K562 (cell line): ENCODE data around the gene TMEM144. TPM values are rescaled to one million over a fixed set of nuclear protein-coding genes. Genes with fewer than 3 reads are reported as not detected.
"Not testable (repeated sequence)": the region's sequence is repeated elsewhere in the genome, so short reads cannot be mapped to it uniquely, and the experiment has no call there.

ENCODE experiments used
- ATAC-seq: fragments of 200-7000 bp; cut with Tn5 transposase; 3 replicates; pipeline ENCODE4 v1.9.1; 2020; ENCODE audit warnings: moderate library complexity
- BruUV-seq: library from RNA; stranded (reverse); fragments of 400-500 nt; replicated peaks from 2 replicates; lab custom pipeline; 2021; lab: Mats Ljungman, UMichigan
- CTCF ChIA-PET: fragments of 300-600 bp; formaldehyde crosslinking; extraction: SDS; loops from one replicate; lab custom pipeline; 2021; ENCODE audit warnings: low intra/inter-chr PET ratio; lab: Yijun Ruan, JAX
- POLR2A ChIA-PET: fragments of 300-600, 350-650 bp; sonication (Branson Sonifier 250); formaldehyde crosslinking; extraction: SDS; loops from one replicate; lab custom pipeline; 2021; ENCODE audit warnings: antibody characterized with exemption, inconsistent platforms; lab: Yijun Ruan, JAX
- DNase-seq, 4 experiments: peaks; one replicate each; pipeline versions ENCODE4 v3.0.0 to v3.0.0-alpha.2; 2011 to 2018; ENCODE audit warnings: low spot score in 3 of 4, mixed read lengths in 3 of 4; ENCODE audit errors: extremely low read depth in 1 of 4
- FAIRE-seq: peaks from 2 replicates; lab custom pipeline; 2011; peaks lifted over from hg19 to GRCh38; lab: Jason Lieb, UNC
- H2AFZ ChIP-seq: 2 replicates; pipeline ENCODE4 v1.6.0; 2011; ENCODE audit warnings: low read depth, low read length, control low read depth, inconsistent platforms
- H3K27ac ChIP-seq: fragments of 200-600 bp; 3 replicates; pipeline ENCODE4 v1.8.0; 2011; ENCODE audit warnings: low read depth, mild to moderate bottlenecking, control low read depth, inconsistent platforms, low read length, moderate library complexity, mixed read lengths; ENCODE audit errors: extremely low read depth
- H3K27me3 ChIP-seq, 2 experiments: fragments of 300-600 bp in 1 of 2; 2 replicates in 1 of 2; 3 replicates in 1 of 2; pipeline versions ENCODE4 v1.6.0 to v1.8.0; 2011; ENCODE audit warnings: inconsistent platforms in 2 of 2, low read length in 2 of 2, mild to moderate bottlenecking in 1 of 2, mixed read lengths in 1 of 2, moderate library complexity in 1 of 2; ENCODE audit not compliant: control insufficient read depth in 2 of 2, insufficient read depth in 2 of 2
- H3K36me3 ChIP-seq: fragments of 300-600 bp; 3 replicates; pipeline ENCODE4 v1.8.0; 2011; ENCODE audit warnings: mild to moderate bottlenecking, low read length, inconsistent platforms; ENCODE audit not compliant: control insufficient read depth, insufficient read depth
- H3K4me1 ChIP-seq, 2 experiments: fragments of 200-600 bp in 1 of 2; replicated peaks in 1 of 2; 2 replicates in 1 of 2; 3 replicates in 1 of 2; pipeline versions ENCODE4 v1.5.1 to v1.8.0; 2011; ENCODE audit warnings: inconsistent platforms in 2 of 2, low read length in 2 of 2, mild to moderate bottlenecking in 1 of 2, mixed read lengths in 1 of 2, moderate library complexity in 1 of 2; ENCODE audit not compliant: control insufficient read depth in 2 of 2, insufficient read depth in 2 of 2
- H3K4me2 ChIP-seq: 2 replicates; pipeline ENCODE4 v1.6.1; 2011; ENCODE audit warnings: low read length, control low read depth, inconsistent platforms, mixed read lengths; ENCODE audit not compliant: insufficient read depth
- H3K4me3 ChIP-seq: fragments of 200-600 bp; sonication (generic), shearing (Covaris generic); 2 replicates; pipeline ENCODE4 v1.5.1; 2016; ENCODE audit warnings: control low read depth, inconsistent platforms
- H3K79me2 ChIP-seq: fragments of 200-600 bp; 3 replicates; pipeline ENCODE4 v1.8.0; 2011; ENCODE audit warnings: low read length, inconsistent platforms; ENCODE audit not compliant: control insufficient read depth, insufficient read depth
- H3K9ac ChIP-seq, 2 experiments: 2 replicates each; pipeline versions ENCODE4 v1.6.0 to v1.6.1; 2011; ENCODE audit warnings: low read depth in 2 of 2, low read length in 2 of 2, control low read depth in 1 of 2, inconsistent platforms in 1 of 2, mild to moderate bottlenecking in 1 of 2, mixed read lengths in 1 of 2; ENCODE audit not compliant: insufficient read depth in 1 of 2
- H3K9me1 ChIP-seq: one replicate; pipeline ENCODE4 v1.6.0; 2011; ENCODE audit warnings: inconsistent platforms, mild to moderate bottlenecking, low read length, moderate library complexity; ENCODE audit not compliant: control insufficient read depth, insufficient read depth
- H3K9me3 ChIP-seq: replicated peaks from 2 replicates; pipeline ENCODE4 v1.5.1; 2011; ENCODE audit warnings: low read depth, low read length, inconsistent platforms; ENCODE audit not compliant: control insufficient read depth, insufficient read depth
- H4K20me1 ChIP-seq: replicated peaks from 2 replicates; pipeline ENCODE4 v1.6.1; 2011; ENCODE audit warnings: low read length, inconsistent platforms, mixed read lengths; ENCODE audit not compliant: control insufficient read depth, insufficient read depth
- HDAC1 ChIP-seq, 2 experiments: fragments of 450-650 bp; IDR thresholded peaks; 2 replicates each; pipeline ENCODE4 v1.6.1; 2016 to 2017; ENCODE audit warnings: inconsistent platforms in 1 of 2, mild to moderate bottlenecking in 1 of 2, moderate library complexity in 1 of 2
- KDM1A ChIP-seq, 2 experiments: fragments of 450-650 bp; IDR thresholded peaks; 2 replicates each; pipeline ENCODE4 v1.6.1; 2016; ENCODE audit warnings: mild to moderate bottlenecking in 2 of 2
- WGBS: fragments of 100-300 bp; shearing (Covaris generic); methylation state at CpG from one replicate; pipeline ENCODE4 v1.1.6; 2016; ENCODE audit warnings: low coverage, mixed read lengths; ENCODE audit not compliant: insufficient coverage; ENCODE audit errors: missing lambda C conversion rate; 5-methylcytosine and 5-hydroxymethylcytosine counted together
- in situ Hi-C: fragments of 300-500 bp; cut with MboI; formaldehyde crosslinking; loops from 4 replicates; pipeline ENCODE4 v1.15.0; 2018; ENCODE audit warnings: inconsistent platforms, mixed read lengths
- intact Hi-C: fragments of 100-400 bp; cut with micrococcal nuclease; formaldehyde crosslinking; loops from 2 replicates; pipeline ENCODE4 v1.14.2; 2022
- polyA plus RNA-seq, 8 experiments: library from polyadenylated mRNA; depleted of rRNA in 4 of 8; stranded (reverse) in 5 of 8; unstranded in 3 of 8; fragments of >200 nt; fragmentation: Nextera tagmentation in 2 of 8; fragmentation: Illumina TruSeq in 1 of 8; extraction: Ambion mirVana in 2 of 8; extraction: Trizol in 1 of 8; gene quantifications; 2 replicates each; pipeline versions ENCODE4 v1.2.1 to v1.2.3, GENCODE V29; 2011 to 2014; ENCODE audit warnings: inconsistent platforms in 1 of 8, missing spikeins in 1 of 8
- total RNA-seq, 7 experiments: library from RNA; depleted of rRNA in 6 of 7; stranded (reverse); fragments of >200 nt in 6 of 7; fragmentation: Illumina TruSeq in 2 of 7; extraction: Trizol in 2 of 7; gene quantifications; 2 replicates each; pipeline versions ENCODE4 v1.2.1 to v1.2.3, GENCODE V29; 2011 to 2021; ENCODE audit warnings: low replicate concordance in 1 of 7

The TMEM144 gene
- total and polyA plus RNA-seq, 9 of the 15 experiments (the other 6 are each of a cell fraction or from before 2014, with no cell fraction given) = 4.0 to 12.0 (median 6.1) TPM

DNA sequence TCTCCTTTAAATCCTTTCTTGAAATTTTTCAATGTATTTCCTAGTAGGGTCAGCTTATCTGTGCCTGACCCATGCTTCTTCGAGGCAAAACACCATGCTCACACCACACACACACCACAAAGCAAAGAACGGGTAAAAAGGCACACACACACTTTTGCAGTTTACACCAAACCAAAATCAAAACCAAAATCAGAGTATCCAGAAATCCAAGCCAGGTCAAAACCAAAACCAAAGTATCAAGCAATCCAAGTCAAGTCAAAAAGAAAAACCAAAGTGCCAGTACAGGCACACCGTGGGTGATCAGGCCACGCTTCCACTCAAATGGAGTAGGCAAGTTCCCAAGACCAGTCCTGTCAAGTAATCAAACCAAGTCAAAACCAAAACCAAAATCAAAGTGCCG is 17.6 kb downstream of the TMEM144 start:
- intact Hi-C loops, H3K9me1 ChIP-seq, H2AFZ ChIP-seq, DNase-seq, POLR2A ChIA-PET, CTCF ChIA-PET, H3K9me3 ChIP-seq, H3K27me3 ChIP-seq, H3K9ac ChIP-seq, H3K36me3 ChIP-seq, BruUV-seq, H3K4me1 ChIP-seq, FAIRE-seq, H3K4me3 ChIP-seq, H3K79me2 ChIP-seq, H4K20me1 ChIP-seq, H3K27ac ChIP-seq, ATAC-seq: not testable (repeated sequence)
- peak overlapping the region; percentile 9; the same call in 1 of the 2 replicates for H3K4me2 ChIP-seq
- in situ Hi-C loops = loop anchor here (25.0 kb wide), 1 partner anchor 984 kb away; no protein-coding TSS in a partner anchor
- WGBS = 56% methylated on average over 5 of the region's 5 CpGs
- TF ChIP-seq HDAC1 (IDR thresholded peaks at IDR 0.05) (peak in 1 of 2 experiments; percentile 43; a peak in 1 of 4 replicates), KDM1A (IDR thresholded peaks at IDR 0.05) (peak; percentile 81 to 87)

DNA sequence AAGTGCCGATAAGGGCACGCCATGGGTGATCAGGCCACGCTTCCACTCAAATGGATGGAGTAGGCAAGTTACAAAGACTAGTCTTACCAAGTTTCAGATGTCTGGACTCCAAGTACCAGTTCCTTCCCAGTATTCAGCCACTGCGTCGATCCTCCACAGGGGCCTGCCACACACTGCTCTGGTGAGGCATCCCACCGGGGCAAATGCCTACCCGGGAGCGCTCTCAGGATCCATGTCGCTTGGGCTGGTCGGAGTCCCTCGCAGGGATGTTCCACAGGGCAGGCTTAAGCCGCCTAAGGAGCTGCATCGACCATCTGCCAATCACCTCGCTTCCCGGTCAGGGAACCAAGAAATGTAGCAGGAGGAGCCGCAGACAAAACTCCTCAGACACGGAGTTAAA is 18.1 kb downstream of the TMEM144 start:
- H3K9ac ChIP-seq, H3K9me3 ChIP-seq, H3K27me3 ChIP-seq, H3K4me3 ChIP-seq, CTCF ChIA-PET, H3K4me1 ChIP-seq, H3K27ac ChIP-seq, ATAC-seq, H3K79me2 ChIP-seq, BruUV-seq, H3K36me3 ChIP-seq, intact Hi-C loops, H4K20me1 ChIP-seq, H3K9me1 ChIP-seq, DNase-seq, FAIRE-seq, POLR2A ChIA-PET, H2AFZ ChIP-seq: not testable (repeated sequence)
- in situ Hi-C loops = loop anchor here (25.0 kb wide), 1 partner anchor 984 kb away; no protein-coding TSS in a partner anchor
- WGBS = 73% methylated on average over 16 of the region's 17 CpGs
- H3K4me2 ChIP-seq = peak overlapping the region; percentile 9; the same call in 1 of the 2 replicates
